ENCODE results near the gene GFER.
"Not testable (repeated sequence)": the region's sequence is repeated elsewhere in the genome, so short reads cannot be mapped to it uniquely, and the experiment has no call there.

Gene GFER

DNA sequence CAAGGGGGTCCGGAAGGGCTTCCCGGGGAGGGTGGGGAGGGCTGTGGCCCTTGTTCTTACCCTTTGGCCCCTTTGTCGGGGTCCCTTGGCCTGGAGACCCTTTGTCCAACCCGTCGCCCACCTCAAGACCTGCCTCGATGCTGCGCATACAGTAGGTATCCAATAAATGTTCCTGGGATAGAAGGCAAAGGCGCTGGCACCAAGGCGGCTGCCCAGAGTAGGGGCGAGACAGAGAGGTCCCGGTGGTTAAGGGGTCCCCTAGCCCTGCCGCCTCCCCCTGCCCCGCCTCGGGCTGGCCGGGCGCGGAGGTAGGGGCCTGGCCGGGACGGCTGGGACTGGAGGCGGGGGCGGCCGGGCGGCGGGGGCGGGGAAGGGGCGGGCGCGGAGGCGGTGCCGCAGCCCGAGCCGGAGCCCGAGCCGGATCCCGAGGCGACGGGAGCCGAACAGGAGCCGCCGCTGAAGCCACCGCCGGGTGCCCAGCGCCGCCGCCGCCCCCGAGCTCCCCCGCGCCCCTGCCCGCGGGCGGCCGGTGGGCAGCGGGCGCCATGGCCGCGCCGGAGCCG, 42.5 kb downstream of the GFER start, which contains the start of gene NHERF2:
TSS of gene NHERF2 (plus strand) at position 442 of the 563 bp plus-strand sequence. CDS start at position 546, 104 bp downstream.
- DNase-seq (ENCODE audit: low read depth): peak; percentile 23

DNA sequence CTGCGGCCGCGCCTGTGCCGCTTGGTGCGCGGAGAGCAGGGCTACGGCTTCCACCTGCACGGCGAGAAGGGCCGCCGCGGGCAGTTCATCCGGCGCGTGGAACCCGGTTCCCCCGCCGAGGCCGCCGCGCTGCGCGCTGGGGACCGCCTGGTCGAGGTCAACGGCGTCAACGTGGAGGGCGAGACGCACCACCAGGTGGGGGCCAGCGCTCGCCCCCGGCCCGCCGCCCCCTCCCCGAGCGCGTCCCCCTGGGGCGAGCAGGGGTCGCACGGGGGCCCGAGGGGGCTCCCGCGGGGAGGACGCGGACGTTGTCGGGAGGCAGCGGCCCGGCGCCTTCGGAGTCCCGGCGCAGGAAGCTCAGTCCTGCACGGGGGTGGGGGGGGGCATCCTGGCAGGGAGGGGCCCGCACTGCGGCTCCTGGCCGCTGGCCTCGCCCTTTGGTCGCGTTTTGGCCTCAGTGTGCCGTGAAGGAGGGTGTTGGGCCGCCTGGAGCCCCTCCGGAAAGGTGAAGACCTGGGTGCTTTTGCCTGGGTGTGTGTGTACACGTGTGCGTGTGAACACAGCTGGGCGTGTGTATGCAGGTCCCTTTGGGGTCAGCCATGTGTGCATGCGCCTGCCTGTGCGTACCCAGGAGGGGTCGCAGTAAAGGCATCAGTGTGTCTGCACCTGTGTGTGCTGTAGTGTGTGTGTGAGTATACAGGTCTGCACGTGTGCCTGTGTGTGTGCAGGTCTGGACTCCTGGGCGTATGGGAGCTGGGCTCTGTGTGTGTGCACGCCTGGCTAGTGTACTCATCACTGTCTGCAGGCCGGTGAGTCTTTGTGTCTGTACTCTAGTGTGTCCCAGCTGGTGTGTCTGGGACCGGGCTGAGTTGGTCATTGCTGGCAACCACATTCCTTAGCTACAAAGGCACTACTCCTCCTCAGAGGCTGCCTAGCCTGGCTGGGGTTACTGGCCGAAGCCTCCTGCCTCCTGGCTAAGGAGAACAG, 43.3 kb downstream of the GFER start:
- no peak for DNase-seq (ENCODE audit: low read depth)

DNA sequence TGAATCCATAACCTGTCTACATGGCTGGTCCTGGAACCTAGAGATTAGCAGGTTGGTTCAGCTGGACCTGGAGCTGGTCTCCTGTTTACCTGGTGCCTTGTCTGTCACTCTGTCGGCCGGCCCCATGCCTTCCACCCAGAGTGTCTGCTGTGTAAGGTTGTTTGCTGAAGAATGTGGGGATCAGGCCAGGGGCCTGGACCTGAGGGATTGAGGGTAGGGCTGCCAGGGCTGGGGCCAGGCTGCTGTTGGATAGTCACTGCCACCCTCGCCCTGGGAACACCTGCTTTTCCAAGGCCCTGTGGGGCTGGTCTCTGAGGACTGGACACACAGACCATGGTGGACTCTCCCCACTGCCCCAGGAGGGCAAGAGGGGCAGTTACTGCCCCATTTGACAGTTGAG, 44.2 kb downstream of the GFER start:
- DNase-seq (ENCODE audit: low read depth): no peak

DNA sequence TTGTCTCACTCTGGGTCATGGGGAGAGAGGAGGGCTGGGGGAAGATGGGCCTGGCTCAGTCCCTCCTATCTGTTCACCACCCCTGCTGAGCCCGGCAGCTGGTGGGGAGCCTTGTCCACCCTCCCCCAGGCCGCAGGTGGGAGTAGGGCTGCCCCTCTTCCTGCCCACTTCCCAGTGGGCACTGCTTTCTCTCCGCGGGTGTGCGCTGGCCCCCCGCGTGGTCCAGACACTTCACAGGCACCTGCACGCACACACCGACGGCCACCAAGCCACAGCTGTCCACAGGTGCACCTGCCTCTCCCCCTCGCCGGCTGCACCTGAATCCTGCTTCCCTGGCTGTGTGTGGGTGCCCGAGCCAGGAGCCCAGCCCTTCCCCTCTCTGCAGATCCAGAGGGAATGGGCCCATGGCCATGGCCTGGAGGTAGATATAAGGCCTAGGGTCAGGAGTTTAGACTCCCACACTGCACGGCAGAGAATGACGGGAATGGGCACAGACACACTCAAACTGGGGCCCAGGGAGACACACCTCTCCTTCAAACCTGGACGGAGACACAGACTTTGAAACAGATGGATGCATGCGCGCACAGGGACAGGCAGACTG, 44.7 kb downstream of the GFER start:
- no peak for DNase-seq (ENCODE audit: low read depth)

DNA sequence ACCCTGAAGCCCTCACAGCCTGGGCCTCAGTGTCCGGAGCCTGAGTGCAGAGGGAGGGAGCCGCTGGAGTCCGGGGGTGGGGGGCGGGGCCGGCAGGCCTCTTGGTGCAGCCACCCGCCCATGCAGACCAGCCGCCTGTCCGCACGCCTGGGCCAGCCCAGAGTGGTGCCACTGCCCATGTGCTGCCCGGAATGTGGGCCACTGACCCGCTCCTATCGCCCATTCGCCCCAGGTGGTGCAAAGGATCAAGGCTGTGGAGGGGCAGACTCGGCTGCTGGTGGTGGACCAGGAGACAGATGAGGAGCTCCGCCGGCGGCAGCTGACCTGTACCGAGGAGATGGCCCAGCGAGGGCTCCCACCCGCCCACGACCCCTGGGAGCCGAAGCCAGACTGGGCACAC, 45.4 kb downstream of the GFER start:
- DNase-seq (ENCODE audit: low read depth): no peak

DNA sequence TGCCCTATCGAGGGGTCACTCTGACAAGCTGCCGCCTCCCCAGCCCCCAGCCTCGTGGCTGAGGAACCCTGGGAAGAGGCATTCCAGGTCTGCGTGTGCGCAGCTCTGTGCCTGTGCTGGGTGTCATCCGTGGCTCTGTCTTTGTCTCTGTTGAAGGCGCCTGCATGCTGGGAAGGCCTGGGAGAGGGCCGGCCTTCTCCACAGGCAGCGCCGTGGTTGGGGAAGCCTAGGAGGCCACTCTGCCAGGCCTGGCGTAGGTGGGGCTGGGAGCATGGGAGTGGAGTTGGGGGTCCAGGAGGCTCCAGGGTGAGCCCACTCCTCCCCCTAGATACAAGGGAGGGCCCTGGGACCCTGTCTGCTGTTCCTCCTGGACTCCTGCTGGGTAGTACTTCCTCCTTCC, 46.0 kb downstream of the GFER start:
- DNase-seq (ENCODE audit: low read depth): no peak

DNA sequence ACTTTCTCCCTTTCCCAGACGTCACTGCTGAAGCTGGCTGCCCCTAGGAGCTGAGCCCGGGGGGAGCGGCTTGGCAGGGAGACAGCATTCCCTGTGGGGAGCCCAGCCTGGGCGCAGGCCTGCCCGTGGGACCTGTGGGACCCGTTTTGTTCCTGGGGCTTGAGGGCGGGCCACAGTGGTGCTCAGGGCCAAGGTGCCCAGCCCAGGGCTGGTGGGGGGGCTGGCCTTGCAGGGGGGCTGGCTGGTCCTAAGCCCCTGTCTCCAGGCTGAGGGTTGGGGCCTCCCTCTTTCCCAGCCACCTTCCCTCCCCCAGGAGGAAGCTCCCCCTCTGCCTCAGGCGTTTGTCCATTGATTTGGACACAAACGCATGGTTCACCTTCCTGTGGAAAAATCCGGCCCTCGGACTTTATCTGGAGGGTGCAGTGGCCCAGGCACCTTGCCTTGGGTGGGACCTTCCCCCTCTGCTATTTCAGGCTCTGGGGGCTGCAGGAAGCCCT, 47.1 kb downstream of the GFER start:
- no peak for DNase-seq (ENCODE audit: low read depth)

DNA sequence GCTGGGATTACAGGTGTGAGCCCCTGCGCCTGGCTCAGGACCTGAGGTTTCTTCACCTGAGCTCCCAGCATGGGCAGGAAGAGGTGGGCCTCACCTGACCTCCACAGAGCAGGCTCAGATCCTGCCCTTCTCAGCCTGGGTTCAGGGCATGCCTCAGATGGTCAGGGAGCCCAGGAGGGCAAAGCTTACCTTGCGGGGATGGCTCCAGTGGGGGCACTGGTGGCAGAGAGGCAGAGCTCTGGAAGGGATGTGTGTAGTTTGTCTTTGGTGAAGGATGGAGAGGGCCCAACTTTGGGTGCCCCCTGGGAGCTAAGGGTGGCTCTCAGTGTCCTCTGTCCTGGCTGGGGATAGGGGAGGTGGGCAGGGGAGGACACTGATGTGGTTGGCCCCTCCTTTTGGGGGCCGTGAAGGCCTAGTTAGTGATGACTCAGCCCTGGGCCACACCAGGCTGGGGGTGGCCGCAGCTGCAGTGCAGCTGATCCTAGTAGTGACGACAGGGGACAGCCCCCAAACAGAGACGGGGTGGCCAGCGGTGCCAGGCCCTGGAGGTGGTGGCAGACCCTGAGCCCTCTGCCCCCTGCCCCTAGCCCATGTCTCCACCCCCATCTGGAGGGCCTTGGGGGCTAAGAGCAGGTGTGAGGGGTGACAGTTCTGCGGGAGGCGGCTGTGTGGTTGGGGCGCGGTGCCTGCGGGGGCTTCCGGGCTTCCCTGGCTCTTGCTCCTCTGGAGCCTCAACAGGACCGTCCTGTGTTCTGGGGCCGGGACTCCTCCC, 48.5 kb downstream of the GFER start:
- no peak for DNase-seq (ENCODE audit: low read depth)

DNA sequence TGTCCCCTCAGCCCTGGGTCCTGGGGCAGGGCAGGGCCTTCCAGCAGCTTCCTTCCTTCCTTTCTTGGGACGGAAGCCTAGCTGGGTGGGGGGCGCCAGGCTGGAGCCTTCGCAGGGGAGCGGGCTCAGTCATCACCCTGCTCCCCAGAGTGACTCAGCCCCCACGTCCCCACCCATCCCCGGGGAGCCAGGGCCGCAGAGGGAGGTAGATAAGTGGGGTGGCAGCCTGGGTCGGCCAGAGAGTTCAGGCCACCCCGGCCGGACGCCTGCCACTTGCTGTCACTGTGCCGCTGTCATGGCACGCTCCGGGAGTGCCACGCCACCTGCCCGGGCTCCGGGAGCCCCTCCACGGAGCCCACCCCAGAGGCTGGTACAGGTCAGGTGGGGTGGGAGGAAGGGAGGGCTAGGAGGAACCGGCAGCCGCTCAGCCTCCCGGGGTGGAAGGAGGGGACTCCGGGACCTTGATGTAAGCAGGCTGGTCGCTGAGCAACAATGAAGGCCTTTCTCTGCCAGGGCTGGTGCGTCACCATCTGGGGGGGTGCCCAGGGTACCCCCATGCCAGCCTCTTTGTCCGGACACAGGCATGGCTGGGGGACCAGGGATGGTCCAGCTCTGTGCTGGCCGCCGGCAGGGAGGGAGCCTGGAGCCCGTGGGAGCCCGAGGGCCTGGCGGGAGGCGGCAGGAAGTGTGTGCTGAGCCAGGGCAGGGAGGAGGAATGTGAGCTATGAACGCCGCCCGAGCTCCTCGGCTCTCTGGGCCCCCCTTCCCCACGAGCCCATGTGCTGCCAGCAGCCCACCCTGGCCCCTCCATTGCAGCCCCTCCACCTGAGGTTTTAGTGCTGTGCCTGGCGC, 49.3 kb downstream of the GFER start:
- no peak for DNase-seq (ENCODE audit: low read depth)

DNA sequence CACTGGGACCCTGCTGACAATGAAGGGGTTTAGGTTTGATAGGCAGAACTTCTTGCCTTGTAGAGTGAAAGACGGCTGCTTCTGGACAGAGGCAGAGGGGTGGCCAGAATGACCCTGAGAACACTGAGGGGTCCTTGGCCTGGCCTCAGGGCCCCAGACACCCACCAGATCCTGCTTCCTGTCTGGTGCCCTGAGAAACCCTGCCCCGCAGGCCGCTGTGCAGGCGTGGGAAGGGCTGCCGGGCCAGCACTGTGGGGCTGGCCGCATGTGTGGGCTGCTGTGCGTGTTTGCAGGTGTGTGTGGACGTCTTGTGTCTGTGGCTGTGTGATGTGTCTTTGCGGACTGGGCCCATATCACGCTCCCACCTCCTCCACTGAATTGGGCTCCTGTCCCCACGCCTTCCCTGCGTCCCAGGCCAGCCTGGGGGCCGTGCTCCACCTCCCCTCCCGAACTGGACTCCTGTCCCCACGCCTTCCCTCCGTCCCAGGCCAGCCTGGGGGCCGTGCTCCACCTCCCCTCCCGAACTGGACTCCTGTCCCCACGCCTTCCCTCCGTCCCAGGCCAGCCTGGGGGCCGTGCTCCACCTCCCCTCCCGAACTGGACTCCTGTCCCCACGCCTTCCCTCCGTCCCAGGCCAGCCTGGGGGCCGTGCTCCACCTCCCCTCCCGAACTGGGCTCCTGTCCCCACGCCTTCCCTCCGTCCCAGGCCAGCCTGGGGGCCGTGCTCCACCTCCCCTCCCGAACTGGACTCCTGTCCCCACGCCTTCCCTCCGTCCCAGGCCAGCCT, 50.1 kb downstream of the GFER start:
- not testable (repeated sequence) for DNase-seq (ENCODE audit: low read depth)

DNA sequence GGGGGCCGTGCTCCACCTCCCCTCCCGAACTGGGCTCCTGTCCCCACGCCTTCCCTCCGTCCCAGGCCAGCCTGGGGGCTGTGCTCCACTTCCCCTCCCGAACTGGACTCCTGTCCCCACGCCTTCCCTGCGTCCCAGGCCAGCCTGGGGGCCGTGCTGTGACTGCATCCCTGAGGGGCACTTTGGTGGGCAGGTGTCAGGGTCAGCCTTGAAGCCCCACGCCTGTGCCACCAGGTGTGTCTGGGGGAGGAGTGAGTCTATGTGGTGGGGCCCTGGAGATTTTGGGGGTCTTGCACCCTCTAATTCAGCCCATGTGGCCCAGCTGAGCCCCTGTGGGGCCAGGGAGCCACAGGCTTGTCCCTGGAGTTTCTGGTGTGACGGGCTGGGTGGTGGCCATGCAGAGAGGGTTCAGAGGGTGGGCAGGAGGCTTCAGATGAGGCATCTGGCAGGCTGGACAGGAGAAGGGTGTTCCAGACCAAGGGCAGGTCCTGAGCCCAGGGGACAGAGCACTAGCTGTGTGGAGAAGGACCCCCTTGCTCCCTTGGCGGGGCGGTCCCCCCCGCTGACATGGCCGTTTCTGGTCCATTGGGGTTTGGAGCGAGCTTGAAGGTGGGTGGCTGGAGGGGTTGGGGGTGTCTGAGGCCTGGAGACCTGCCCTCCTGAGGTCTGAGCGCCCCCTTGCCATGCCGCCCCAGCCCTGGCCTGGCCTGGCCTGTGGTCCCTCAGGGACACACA, 50.9 kb downstream of the GFER start:
- DNase-seq (ENCODE audit: low read depth): no peak

DNA sequence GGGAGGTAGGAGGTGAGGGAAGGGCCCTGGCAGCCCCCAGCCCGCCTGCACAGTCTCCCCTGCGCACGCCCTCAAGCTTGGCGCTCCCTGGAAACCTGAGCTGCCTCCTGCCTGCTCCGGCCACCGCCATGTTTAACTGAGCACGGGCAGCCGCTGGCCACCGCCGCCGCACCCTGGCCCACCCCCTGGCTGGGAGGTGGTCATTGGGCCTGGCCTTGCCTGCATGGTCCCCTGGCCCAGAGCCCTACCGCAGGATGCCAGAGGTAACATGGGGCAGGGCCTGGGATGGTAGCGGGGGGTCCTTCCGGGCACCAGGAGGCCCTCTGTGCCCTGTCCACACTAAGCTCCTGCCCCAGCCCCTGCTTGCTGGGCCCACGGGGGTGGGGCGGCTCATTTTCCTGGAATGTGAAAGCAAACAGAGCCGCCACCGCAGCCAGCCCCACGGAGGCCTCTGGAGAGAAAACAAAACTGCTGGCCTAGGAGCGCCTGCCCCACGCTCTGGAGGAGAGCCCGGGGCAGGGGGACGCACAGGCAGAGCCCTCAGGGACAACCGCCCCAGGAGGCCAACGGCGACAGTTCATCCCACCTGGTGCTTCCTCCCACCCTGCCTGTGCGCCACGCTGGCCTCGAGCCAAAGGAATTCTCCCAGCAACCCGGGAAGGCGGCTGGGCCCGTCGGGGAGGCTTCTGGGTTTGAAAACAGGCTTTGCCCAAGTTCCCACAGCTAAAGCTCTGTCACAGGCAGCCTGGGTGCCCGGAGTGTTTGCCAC, 51.6 kb downstream of the GFER start:
- DNase-seq (ENCODE audit: low read depth): no peak

DNA sequence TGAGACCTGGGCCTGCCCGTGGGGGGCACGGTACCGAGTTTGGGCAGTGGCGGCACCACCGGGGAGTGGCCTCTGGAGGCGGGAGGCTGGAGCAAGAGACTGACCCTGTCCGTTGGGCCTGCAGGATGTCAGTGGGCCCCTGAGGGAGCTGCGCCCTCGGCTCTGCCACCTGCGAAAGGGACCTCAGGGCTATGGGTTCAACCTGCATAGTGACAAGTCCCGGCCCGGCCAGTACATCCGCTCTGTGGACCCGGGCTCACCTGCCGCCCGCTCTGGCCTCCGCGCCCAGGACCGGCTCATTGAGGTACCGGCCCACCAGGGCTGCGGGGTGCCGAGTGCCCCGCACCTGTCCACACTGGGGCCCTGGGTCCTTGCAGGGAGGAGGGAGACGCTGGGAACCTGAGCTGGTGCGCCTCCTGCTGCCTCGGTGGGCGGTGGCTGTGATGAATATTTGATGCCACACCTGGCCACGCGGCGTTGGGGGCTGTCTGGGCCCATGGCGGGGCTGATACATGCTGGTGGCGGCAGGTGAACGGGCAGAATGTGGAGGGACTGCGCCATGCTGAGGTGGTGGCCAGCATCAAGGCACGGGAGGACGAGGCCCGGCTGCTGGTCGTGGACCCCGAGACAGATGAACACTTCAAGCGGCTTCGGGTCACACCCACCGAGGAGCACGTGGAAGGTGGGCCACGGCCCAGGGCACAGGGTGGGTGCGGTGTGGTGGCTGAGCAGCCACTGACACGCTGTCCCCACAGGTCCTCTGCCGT, 52.4 kb downstream of the GFER start:
- no peak for DNase-seq (ENCODE audit: low read depth)

DNA sequence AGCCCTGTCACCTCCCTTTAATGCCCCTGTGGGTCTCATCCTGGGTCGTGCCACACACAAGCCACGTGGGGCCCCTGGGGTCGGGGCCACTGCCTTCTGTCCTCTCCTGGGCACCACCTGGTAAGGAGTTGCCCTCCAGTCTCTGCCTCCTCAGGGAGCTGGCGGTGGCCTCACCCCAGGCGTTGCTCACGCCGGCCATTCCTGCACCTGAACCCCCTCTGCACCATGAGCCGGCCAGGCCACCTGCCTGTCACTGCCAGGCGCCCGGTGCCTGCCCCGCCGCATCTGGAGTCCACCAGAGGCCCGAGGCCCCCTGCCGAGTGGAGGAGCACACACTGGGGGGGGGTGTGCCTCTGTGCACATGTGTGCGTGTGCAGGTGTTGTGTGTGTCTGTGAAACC, 53.1 kb downstream of the GFER start:
- DNase-seq (ENCODE audit: low read depth): no peak

All from activated T-cell treated with anti-CD3 and anti-CD28 coated beads for 1 hour (primary cell).